Caki2 (cell line): ENCODE measurements around the gene MLYCD. TPM values are rescaled to one million over a fixed set of nuclear protein-coding genes. Genes with fewer than 3 reads are reported as not detected.

Experiments used
- DNase-seq: peaks from one replicate; pipeline ENCODE4 v3.0.0-alpha.2; 2015; ENCODE audit warnings: low read depth
- in situ Hi-C: cut with HindIII; loops from 2 replicates; pipeline ENCODE4 v1.10.0; 2016; ENCODE audit warnings: low sequenced_read_pairs, low pct_unique_long_range_greater_than_20kb, mixed read lengths
- total RNA-seq: library from RNA; depleted of rRNA; stranded (reverse); fragments of >200 nt; shearing (Covaris generic); gene quantifications from 2 replicates; pipeline ENCODE4 v1.2.3, GENCODE V29; 2014; ENCODE audit warnings: low replicate concordance; rRNA removed

The MLYCD gene
- total RNA-seq, 1 experiment from 2014 or later = 2.6 TPM

- no peak for DNase-seq
- in situ Hi-C loops = no loop called here
Measured at GRCh38 chr16:83972256-83973008, 73.5 kb downstream of the MLYCD start.

GRCh38 chr16:83973077-83973476 is 74.2 kb downstream of the MLYCD start:
- no peak for DNase-seq
- in situ Hi-C loops = no loop called here

- in situ Hi-C loops = no loop called here
- no peak for DNase-seq
Measured at GRCh38 chr16:83973581-83974385, 74.9 kb downstream of the MLYCD start.

GRCh38 chr16:83974475-83974874 is 75.6 kb downstream of the MLYCD start:
- DNase-seq = no peak
- in situ Hi-C loops = no loop called here

GRCh38 chr16:83975590-83976260 is 76.8 kb downstream of the MLYCD start:
- in situ Hi-C loops = no loop called here
- no peak for DNase-seq

Other genes starting within 250 kb of the MLYCD start
- 116 and 222 TPM in 2 replicates for gene HSBP1, start 91.1 kb upstream of the MLYCD start, total RNA-seq
- 65.3 and 69.7 TPM in 2 replicates for gene OSGIN1, start 54.1 kb downstream of the MLYCD start, total RNA-seq
- gene NECAB2, start 69.1 kb downstream of the MLYCD start, total RNA-seq = 0.81 TPM in 1 of 2 replicates, not detected in the other
- not detected in 2 replicates for gene SLC38A8, start 143.7 kb downstream of the MLYCD start, total RNA-seq
- gene MBTPS1, start 217.8 kb downstream of the MLYCD start, total RNA-seq = 103 and 106 TPM in 2 replicates
- 18.2 and 31.8 TPM in 2 replicates for gene HSDL1, start 246.1 kb downstream of the MLYCD start, total RNA-seq
- gene DNAAF1, start 246.2 kb downstream of the MLYCD start, total RNA-seq = 0.64 TPM in 1 of 2 replicates, not detected in the other